CD4-positive, alpha-beta T cell treated with Interleukin-4 for 1 hour (primary cell): ENCODE results near the gene FUT7.
"Not testable (repeated sequence)": the region's sequence is repeated elsewhere in the genome, so short reads cannot be mapped to it uniquely, and the experiment has no call there.

Experiments used
- DNase-seq, 2 donors: peaks; one replicate each; pipeline ENCODE4 v3.0.0-alpha.2; 2020 to 2022

FUT7 gene

DNA sequence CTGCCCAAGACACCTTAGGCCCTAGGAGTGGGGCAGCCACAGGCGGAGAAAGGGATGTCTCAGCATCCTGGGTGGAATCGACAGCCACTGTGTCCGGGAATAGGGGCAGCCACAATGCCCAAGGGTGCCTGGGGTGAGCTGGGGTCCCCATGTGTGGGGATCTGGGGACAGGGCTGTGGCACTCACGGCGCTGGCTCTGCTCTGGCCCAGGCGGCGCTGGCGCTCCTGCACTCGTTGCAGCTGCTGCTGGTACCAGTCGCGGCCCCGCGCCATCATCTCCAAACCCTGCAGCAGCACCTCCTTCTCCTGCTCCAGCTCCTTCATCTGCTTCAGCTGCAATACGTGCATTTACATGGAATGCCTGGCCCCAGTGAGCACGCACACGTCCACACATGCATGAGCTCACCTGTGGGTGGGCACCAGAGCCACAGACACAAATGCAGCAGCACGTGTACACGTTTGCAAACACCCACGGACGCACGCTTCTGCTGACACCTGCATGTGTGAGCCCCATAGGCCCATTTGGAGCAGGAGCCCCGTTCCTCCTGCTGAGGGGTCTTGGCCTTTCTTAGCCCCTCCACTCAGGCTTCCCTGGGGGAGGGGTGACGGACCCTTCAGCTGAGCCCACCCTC lies 33.6 kb upstream of the FUT7 start:
- no peak for DNase-seq

DNA sequence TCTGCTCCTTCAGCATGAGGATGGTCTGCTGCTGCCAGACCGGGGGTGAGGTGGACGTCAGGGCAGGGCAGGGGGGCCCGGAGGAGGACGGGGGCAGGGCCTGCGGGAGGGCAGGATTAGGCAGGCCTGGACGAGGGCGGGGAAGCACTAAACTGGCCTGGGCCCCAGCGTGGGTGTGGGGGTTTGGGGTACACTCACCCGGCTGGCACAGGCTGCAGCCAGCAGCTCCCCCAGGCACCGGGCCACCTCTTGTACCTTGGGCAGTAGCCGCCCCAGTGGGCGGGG lies 32.9 kb upstream of the FUT7 start:
- no peak for DNase-seq

DNA sequence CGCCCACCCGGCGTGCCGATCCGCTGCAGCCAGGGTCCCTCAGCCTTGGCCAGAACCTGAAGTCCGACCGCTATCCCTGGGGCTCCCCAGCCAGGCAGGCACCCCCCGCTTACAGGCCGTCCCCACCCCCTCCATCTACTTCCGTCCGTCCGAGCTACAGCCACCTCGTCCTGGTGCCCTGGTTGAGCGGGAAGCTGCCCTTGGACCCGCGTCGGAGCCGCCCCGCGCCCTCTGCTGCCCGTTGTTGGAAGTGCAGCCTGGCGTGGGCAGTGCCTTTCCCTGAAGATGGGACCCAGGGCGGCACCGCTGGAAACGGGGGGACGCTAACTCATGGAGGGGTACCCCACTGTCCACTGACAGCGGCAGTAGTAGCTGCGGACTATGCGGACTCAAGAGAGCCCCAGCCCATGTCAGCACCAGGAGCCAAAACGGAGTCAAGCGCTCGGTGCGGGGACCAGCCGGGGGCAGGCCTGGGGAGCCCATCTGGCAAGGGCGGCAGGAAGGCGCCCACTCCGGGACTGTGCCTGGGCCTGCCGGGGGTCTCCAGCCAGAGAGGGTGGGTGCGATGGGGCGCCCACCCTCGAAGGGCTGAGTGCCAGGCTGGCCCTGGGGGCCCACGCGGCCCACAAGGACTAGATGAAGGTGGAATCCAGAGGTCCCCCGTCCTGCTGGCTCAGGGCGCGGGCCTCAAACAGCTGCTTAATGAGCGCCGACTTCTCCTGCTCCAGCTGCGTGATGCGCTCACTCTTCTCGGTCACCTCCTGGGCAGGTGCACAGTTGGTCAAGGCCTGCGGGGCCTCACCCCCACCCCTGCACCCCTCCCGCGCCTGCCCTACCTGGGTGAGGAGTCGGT lies 32.4 kb upstream of the FUT7 start:
- peak; percentile 47 to 59 for DNase-seq

DNA sequence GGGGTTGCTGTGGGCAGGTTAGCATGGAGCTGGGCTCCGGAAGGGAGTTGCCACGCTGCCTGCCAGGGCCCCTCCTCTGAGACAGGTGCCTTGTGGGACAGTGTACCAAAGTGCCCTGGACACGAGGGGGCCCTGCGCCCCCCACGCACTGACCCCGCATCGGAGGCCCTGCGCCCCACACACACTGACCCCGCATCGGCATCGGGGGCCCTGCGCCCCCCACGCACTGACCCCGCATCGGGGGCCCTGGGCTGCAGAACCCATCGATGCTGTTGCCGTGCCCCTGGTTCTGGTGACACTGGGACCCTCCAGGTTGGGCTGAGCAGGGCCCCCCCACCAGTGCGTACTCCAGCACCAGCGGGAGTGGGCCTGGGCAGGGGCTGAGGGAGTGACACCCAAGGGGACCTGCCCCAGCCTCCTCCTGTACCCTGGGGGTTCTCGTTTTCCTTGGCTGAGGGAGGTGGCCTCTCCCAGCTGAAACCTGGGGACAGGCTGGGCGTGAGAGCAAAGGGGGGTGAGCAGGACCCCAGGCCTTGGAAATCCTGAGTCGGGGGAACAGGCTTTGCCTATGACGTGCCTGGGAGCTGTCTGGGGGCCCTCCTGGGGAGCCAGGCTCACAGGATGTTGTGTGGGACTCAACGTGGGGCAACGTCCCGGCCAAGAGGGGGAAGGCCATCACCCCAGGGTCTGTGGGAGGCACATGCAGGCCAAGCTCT lies 31.6 kb upstream of the FUT7 start:
- no peak for DNase-seq

DNA sequence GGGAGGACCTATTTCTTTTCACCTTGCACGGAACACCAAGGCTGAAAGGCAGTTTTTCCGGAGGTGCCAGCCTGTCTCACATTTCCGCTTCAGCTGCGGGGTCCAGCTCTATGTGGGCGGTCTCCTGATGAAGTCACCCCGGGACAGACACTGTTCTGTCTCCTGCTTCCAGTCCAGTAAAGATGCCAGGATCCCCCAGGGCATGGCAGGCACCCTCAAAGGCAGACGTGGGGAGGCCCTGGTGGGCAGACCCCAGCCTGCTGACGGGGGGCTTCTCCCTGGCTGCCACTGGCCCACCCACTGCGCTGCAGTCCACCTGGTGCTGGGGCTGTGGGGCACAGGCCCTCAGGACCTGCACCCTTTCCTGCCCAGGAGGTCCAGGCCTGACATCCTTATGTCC lies 30.9 kb upstream of the FUT7 start:
- not testable (repeated sequence) for DNase-seq

DNA sequence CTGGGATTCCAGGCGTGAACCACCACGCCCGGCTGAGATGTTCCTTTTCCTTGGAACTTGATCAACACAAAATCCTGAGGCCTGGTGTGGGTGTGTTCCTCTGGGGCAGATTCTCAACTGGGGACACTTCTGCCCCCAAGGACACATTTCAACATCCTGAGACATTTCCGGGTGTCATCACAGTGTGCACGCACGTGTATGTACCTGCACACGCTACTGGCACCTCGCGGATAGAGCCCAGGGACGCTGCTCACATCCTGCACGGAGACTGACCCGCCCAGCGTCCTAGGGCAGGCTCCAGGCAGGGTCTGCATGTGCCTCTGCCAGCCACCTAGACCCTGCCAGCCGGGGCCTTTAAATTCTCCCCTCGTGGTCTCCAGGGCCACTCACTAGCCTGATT lies 30.5 kb upstream of the FUT7 start:
- DNase-seq = no peak

DNA sequence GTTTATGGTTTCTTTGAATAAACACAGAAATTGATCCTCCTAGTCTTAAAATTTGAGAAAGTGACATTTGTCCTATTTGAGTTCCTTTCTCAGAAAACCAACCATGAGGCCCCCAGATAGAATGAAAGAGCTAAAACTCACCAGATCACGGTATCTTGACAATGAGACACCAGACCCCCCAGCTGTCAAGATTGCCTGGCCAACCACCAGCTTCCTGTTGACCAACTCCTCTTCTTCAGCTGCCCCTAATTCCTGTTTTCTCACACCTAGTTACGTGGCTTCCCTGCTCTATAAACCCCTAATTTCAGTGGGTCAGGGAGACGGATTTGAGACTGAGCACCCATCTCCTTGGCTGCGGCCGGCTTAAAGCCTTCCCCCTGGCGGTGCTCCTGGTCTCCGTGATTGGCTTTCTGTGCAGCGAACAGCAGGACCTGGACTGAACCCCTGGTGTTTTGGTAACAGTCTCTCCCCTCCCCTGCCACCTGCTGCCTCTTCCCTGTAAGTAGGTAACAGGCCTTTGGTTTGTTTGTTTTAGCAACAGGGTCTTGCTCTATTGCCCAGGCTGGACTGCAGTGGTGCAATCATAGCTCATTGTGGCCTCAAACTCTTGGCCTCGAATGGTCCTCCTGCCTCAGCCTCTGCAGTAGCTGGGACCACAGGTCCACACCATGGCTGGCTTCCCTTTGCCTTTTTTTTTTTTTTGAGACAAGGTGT lies 26.8 kb upstream of the FUT7 start:
- DNase-seq = no peak

DNA sequence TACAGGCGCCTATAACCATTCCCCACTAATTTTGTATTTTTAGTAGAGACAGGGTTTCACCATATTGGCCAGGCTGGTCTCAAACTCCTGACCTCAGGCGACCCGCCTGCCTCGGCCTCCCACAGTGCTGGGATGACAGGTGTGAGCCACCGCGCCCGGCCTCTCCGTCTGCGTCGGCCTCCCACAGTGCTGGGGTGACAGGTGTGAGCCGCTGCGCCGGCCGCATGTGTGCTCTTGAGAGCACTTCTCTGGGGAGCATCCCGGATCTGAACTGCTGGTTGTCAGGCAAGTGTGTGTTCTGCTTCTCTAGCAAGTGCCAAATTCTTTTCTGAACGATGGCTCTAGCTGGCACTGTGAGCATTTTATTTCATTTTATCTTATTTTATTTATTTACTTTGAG lies 25.7 kb upstream of the FUT7 start:
- no peak for DNase-seq

DNA sequence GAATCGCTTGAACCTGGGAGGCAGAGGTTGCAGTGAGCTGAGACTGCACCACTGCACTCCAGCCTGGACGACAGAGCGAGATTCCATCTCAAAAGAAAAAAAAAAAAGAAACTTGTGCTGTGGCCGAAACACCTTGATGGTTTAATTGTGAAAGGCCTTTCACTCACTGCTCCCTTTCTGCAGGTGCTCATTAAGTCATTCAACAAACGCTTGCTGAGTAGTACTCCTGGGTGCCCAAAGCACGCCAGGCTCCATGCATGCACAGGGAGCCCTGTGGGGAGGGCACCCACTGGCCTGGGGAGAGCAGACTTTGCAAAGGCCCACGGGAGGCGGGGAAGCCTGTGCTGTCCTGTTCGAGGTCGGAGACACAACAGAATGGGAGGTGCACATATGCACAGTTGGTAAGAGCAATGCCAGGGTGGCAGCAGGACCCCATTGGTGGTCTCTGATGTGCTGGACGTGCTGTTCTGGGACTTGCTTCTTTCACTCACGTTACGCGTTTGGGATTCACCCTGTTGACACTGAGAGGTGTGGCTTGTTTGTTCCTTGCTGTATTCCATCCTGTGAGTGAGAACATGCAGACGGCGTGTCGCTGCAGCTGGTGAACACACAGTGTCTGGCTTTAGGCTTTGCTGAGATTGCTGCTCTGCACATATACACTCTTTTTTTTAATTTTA lies 25.0 kb upstream of the FUT7 start:
- DNase-seq = no peak

DNA sequence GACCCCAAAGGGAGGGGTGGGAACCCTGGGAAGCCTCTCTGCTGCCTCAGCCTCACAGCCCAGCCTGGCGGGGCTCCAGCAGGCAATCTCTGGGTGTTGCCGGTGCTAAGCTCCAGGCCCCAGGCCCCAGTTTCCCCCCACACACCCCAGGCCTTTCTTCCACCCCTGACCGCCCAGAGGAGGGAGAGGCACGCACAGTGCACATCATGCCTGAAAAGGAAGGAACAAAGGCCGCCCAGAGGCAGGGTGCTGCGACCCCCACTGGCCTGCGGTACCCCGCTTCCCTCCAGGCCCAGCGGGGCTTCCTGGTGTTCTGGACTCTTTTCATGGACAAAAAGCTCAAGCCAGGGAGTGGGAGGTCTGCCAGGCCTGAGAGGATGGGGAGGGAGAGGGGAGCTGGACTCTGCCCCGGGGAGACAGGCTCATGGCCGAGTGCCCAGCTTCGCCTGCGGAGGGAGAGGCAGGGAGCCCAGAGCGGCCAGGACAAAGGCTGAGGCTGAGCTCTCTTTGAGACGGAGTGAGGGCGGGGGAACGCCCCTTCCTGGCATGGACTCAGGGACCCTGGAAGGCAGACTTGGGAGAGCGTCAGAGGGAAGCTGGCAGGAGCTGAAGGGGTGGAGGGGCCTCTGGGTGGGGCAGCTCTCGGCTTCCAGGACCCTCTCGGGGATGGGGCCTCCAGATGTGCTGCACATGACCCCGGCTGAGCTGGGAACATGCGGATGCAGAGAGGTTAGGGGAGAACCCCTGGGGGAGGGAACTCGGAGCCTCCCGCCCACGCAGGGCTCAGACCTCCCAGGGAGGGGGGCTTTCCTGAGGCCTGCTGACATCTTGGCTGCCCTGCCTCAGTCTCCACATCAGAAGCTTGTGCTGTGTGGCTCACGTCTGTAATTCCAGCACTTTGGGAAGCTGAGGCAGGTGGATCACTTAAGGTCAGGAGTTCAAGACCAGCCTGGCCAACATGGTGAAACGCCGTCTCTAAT lies 23.8 kb upstream of the FUT7 start:
- DNase-seq = no peak

DNA sequence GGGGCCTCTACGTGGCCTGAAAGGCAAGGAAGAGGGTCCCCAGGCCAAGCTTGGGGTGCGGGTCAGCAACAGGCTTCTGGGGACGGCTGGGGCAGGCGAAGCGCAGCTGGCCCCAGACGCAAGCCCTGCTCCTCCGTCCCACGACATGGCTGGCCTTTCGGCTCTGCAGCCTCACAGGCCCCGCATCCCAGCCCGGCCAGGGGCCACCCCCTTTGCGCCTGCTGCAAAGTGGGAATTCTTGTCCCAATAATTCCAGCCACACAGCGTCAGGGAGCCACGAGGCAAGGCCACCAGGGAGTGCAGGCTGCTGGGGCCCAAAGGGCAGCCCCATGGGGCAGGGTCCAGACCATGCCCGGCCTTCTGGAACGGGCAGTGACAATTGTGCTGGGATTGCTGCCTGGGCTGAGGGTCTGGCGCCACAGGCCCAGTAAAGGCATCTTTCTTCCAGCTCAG lies 23.1 kb upstream of the FUT7 start:
- no peak for DNase-seq

DNA sequence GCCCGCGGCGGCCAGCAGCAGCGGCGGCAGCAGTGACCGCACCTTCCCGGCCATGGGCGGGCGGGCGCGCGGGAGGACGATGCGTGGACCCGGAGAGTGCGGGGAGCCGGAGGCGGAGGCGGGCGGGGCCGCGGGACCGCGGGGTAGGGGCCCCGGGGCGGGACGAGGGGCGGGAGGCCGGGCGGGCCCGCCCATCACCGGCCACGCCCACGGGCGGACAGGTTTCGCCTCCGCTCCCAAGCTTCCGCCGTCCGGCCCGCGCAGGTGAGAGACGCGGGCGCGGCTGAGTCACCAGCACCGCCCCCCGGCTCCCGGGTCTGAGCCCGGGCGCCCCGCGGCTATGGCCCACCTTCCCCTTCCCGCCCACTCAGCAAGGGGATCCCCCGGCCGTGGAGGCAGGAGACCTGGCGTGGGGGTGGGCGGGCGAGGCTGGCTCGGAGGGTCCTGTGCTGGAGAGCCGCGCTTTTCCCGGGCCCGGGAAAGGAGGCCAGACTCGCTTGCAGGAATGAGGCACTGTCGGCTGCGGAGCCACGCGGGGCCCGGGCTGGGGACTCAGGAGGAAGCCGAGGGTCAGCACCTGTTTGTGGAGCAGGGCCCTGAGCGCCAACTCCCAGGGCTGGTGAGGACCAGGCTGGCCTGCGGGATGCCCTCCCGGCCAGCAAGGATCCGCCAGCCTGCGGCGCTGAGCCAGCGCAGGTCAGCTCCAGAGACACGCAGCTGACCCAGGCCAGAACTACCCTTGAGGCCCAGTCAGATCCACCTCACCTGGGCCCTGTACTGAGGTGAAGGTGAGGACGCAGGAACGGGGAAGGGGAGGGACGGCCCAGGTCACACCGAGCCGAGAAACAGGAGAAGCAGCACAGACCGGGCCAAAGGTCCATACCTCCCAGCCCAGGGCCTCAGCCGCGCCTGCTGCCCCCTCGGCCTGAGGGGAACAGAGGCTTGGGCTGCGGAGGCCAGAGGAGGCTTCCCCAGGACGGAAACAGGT lies 22.4 kb upstream of the FUT7 start, which contains the start of gene ENTPD2:
Gene ENTPD2 (minus strand): TSS at position 118 of the 988 bp plus-strand sequence. CDS start 64 bp downstream, at position 54.
- peak in 1 of 2 donors; percentile 42 for DNase-seq

DNA sequence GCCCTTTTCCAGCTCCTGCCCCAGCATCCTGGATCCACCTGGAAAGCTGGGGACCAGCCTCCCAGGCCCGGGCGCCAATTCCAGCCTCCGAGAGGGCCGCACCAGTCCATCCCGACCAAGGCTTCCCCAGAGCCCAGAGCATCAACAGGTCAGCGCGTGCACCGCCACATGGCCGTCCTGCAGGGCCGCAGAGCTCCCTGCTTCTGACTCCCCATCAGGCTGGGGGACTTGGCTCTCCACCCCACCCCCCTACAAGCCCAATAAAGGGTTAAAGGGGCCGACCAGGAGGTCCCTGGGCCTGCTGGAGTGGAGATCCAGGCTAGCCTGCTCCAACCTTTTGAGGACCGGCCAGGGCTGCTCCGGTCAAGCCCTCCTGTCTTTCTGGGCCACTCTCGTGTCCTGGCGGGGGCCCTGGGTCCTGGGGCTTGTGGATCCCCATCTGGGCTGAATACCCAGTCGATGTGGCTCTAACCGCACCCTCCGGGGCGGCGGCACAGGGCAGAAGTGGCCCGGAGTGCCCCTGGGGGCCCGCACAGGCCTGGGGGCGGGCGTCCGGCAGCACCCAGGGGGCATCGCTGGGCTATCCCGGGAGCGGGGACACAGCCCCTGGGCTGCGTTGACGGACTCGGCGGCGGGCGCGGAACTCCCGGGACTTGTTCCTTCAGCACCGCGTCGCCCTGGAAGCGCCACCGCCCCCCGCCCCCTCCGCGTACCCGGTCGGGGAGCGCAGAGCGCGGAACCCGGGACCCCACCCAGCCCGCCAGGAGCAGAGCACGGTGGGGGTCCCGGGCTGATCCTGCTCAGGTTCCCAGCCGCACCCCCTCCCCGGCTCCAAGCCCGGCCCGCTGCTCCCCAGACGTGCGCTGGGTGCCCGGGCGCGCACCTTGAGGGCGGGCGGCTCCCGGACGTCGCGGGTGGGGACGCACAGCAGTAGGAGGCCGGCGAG lies 21.4 kb upstream of the FUT7 start:
- DNase-seq = no peak

DNA sequence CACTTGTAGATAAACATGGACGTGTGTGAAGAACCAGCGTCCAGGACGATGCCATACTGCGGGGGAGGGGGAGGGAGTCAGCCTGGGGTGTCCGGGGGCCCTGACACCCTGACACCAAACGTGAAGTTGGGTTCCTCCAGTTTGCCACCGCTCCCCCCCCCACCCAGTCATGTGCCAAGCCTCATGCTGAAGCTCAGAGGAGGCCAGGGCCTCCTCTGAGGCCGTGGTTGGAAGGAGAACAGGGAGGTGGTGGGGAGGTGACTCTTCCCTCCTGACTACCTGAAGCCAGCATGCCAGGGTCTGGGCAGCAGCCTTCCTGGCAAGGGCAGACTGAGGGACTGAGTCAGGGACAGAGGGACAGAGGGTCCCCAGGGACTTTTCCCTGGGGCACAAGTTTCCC lies 20.4 kb upstream of the FUT7 start:
- DNase-seq = no peak

DNA sequence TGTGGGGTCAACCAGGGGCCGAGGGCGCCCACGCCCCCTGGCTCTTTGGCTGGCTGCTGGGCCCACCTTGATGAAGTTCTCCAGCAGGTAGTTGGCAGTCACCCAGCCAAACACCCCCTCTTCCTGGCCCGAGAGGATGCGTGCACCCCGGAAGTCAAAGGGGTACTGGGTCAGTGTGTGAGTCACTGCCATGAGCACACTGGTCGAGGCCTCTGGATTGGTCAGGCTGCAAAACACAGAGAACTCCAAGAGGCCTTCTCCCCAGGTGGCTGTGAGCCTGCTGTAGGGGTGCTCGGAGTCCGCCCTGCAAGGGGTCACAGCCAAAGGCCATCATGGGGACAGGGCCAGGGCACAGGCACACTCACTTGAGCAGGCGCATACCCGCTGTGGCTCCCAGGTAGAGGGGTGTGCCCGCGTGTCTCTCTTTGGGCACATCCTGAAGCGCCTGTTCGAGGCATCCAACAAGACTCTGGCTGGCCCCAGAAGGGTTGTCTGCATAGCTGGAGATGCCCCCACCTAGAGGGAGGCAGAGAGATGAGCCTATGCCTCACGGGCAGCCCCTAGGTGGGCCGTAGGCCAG lies 19.3 kb upstream of the FUT7 start:
- DNase-seq = no peak

DNA sequence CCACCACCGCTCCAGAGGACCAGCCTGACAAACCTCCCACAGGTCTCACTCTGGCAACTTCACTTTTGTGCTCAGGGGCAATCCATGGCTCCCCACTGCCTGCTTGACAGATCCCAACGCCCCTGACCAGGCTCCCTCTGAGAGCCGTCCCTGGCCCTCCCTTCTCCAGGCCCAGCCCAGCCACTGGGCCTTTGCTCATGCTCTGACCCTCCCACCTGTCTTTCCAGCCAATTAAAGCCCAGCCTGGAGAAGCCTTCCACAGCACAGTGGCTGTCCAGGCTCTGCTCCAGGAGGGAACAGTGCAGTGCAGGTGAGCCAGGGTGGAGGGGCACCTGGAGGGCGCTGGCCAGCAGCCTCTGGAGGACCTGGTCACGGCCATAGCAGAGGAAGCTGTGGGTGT lies 18.7 kb upstream of the FUT7 start:
- no peak for DNase-seq

DNA sequence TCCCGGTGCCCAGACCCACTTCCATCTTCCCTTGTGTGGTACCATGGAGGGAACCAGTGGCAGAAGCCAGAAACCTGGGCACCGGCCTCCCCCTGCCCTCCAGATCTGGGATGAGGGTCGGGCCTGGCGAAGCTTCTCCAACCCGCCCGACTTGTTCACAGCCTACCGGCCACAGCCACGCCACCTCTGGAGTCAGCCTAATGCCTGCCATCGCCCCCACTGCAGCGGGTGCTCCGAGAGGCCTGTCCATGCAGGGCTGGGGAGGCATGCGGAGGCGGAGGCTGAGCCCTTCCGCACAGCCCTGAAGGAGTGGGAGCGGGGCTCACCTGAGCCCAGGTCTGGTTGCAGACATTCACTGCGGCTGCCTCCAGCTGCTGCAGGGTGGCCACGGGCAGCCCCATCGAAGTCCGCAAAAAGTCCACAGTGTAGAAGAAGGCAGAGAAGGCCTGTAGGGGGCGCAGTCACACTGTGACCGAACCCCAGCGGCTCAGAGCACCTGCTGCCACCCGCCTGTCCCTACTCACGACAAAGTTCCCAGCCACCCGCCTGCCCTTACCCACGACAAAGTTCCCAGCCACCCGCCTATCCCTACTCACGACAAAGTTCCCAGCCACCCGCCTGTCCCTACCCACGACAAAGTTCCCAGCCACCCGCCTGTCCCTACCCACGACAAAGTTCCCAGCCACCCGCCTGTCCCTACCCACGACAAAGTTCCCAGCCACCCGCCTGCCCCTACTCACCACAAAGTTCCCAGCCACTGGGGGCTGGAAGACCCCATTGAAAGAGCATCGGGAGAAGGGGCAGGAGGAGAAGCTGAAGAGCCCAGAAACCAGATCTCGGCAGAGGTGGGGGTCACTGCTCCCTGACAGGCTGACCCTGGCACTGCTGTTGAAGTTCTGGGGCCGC lies 17.9 kb upstream of the FUT7 start:
- DNase-seq = peak; percentile 49 to 66
